ENCODE results near the gene TSHZ2. TPM values are rescaled to one million over a fixed set of nuclear protein-coding genes. Genes with fewer than 3 reads are reported as not detected.

The TSHZ2 gene
- total RNA-seq, 3 donors from 2014 or later = 31.7 to 106 (median 59.6) TPM

- no peak overlapping the region for H3K27ac ChIP-seq
- no peaks in the 10 kb centered on the region for H3K36me3 ChIP-seq
- TF ChIP-seq CTCF (IDR thresholded peaks at IDR 0.05) (no peak), POLR2A (IDR thresholded peaks at IDR 0.05) (no peak), POLR2AphosphoS5 (IDR thresholded peaks at IDR 0.05) (no peak)
- no peak for DNase-seq (ENCODE audit: low spot score in 2 of 2)
- H3K9me3 ChIP-seq = no peaks in the 10 kb centered on the region
- no peaks in the 10 kb centered on the region for H3K27me3 ChIP-seq
- intact Hi-C loops (cut with DNase I; ENCODE audit: low total_unique reads) = loop anchor here (10.0 kb wide), 1 partner anchor 751 kb away; no protein-coding TSS in a partner anchor
- no peaks in the 10 kb centered on the region for H3K4me1 ChIP-seq
- no peak overlapping the region for H3K4me3 ChIP-seq
Observed at GRCh38 chr20:53164072-53164471, 191.9 kb downstream of the TSHZ2 start.

- no peak for DNase-seq (ENCODE audit: low spot score in 2 of 2)
- Histone ChIP-seq H3K27me3 (no peaks in the 10 kb centered on the region), H3K4me3 (no peak overlapping the region), H3K4me1 (no peaks in the 10 kb centered on the region), H3K36me3 (no peaks in the 10 kb centered on the region), H3K9me3 (no peaks in the 10 kb centered on the region), H3K27ac (peak overlapping the region in 1 of 2 donors; percentile 14)
- TF ChIP-seq POLR2A (IDR thresholded peaks at IDR 0.05) (no peak), POLR2AphosphoS5 (IDR thresholded peaks at IDR 0.05) (no peak), CTCF (IDR thresholded peaks at IDR 0.05) (no peak)
- intact Hi-C loops (cut with DNase I; ENCODE audit: low total_unique reads) = loop anchor here (10.0 kb wide), 1 partner anchor 749 kb away; no protein-coding TSS in a partner anchor
Observed at GRCh38 chr20:53165452-53165851, 193.3 kb downstream of the TSHZ2 start.

GRCh38 chr20:53168491-53168890, 196.3 kb downstream of the TSHZ2 start:
- DNase-seq (ENCODE audit: low spot score in 2 of 2) = no peak
- Histone ChIP-seq H3K9me3 (no peaks in the 10 kb centered on the region), H3K36me3 (no peaks in the 10 kb centered on the region), H3K4me1 (no peaks in the 10 kb centered on the region), H3K4me3 (no peak overlapping the region), H3K27me3 (no peaks in the 10 kb centered on the region), H3K27ac (no peak overlapping the region)
- no peak for TF ChIP-seq POLR2AphosphoS5 (IDR thresholded peaks at IDR 0.05)
- intact Hi-C loops (cut with DNase I; ENCODE audit: low total_unique reads) = loop anchor here (10.0 kb wide), 1 partner anchor 746 kb away; no protein-coding TSS in a partner anchor

- Histone ChIP-seq H3K27ac (peak overlapping the region in 1 of 2 donors; percentile 28), H3K4me3 (no peak overlapping the region), H3K27me3 (no peaks in the 10 kb centered on the region), H3K4me1 (no peaks in the 10 kb centered on the region), H3K9me3 (no peaks in the 10 kb centered on the region), H3K36me3 (no peaks in the 10 kb centered on the region)
- intact Hi-C loops (cut with DNase I; ENCODE audit: low total_unique reads) = no loop called here
- no peak for TF ChIP-seq CTCF (IDR thresholded peaks at IDR 0.05)
- no peak for TF ChIP-seq POLR2A (IDR thresholded peaks at IDR 0.05)
- no peak for TF ChIP-seq POLR2AphosphoS5 (IDR thresholded peaks at IDR 0.05)
- DNase-seq (ENCODE audit: low spot score in 2 of 2) = no peak
Observed at GRCh38 chr20:53170196-53170595, 198.0 kb downstream of the TSHZ2 start.

GRCh38 chr20:53171065-53171464, 198.9 kb downstream of the TSHZ2 start:
- Histone ChIP-seq H3K36me3 (no peaks in the 10 kb centered on the region), H3K27me3 (no peaks in the 10 kb centered on the region), H3K4me3 (no peak overlapping the region), H3K27ac (no peak overlapping the region), H3K9me3 (no peaks in the 10 kb centered on the region), H3K4me1 (no peaks in the 10 kb centered on the region)
- TF ChIP-seq POLR2A (IDR thresholded peaks at IDR 0.05) (no peak), POLR2AphosphoS5 (IDR thresholded peaks at IDR 0.05) (no peak), CTCF (IDR thresholded peaks at IDR 0.05) (no peak)
- intact Hi-C loops (cut with DNase I; ENCODE audit: low total_unique reads) = no loop called here
- DNase-seq (ENCODE audit: low spot score in 2 of 2) = no peak

GRCh38 chr20:53174454-53174853, 202.3 kb downstream of the TSHZ2 start:
- H3K4me3 ChIP-seq = no peak overlapping the region
- H3K9me3 ChIP-seq = no peaks in the 10 kb centered on the region
- no peaks in the 10 kb centered on the region for H3K27me3 ChIP-seq
- intact Hi-C loops (cut with DNase I; ENCODE audit: low total_unique reads) = no loop called here
- H3K36me3 ChIP-seq = no peaks in the 10 kb centered on the region
- DNase-seq (ENCODE audit: low spot score in 2 of 2) = no peak
- H3K27ac ChIP-seq = no peak overlapping the region
- no peak for TF ChIP-seq POLR2AphosphoS5 (IDR thresholded peaks at IDR 0.05)
- TF ChIP-seq POLR2A (IDR thresholded peaks at IDR 0.05) = no peak
- no peak for TF ChIP-seq CTCF (IDR thresholded peaks at IDR 0.05)
- no peaks in the 10 kb centered on the region for H3K4me1 ChIP-seq

Data from breast epithelium (tissue), 4 donors.